Measurements from ENCODE around the gene FARS2.

Gene FARS2

GRCh38 chr6:5729813-5730517, 468.7 kb downstream of the FARS2 start:
- TF ChIP-seq, protein P1, sequence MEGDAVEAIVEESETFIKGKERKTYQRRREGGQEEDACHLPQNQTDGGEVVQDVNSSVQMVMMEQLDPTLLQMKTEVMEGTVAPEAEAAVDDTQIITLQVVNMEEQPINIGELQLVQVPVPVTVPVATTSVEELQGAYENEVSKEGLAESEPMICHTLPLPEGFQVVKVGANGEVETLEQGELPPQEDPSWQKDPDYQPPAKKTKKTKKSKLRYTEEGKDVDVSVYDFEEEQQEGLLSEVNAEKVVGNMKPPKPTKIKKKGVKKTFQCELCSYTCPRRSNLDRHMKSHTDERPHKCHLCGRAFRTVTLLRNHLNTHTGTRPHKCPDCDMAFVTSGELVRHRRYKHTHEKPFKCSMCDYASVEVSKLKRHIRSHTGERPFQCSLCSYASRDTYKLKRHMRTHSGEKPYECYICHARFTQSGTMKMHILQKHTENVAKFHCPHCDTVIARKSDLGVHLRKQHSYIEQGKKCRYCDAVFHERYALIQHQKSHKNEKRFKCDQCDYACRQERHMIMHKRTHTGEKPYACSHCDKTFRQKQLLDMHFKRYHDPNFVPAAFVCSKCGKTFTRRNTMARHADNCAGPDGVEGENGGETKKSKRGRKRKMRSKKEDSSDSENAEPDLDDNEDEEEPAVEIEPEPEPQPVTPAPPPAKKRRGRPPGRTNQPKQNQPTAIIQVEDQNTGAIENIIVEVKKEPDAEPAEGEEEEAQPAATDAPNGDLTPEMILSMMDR (IDR thresholded peaks at IDR 0.05): no peak
- Histone ChIP-seq H3K4me1 (ENCODE audit: control insufficient read depth in 1 of 2, insufficient read depth in 1 of 2, low read depth in 1 of 2, low read length in 1 of 2) (no peaks in the 10 kb centered on the region), H3K27me3 (no peaks in the 10 kb centered on the region), H3K9me3 (no peaks in the 10 kb centered on the region), H3K4me3 (ENCODE audit: low read depth in 1 of 2, low read length in 1 of 2) (no peak overlapping the region), H3K27ac (no peak overlapping the region), H3K36me3 (no peaks in the 10 kb centered on the region)

- Histone ChIP-seq H3K4me1 (ENCODE audit: control insufficient read depth in 1 of 2, insufficient read depth in 1 of 2, low read depth in 1 of 2, low read length in 1 of 2) (no peaks in the 10 kb centered on the region), H3K27me3 (no peaks in the 10 kb centered on the region), H3K27ac (no peak overlapping the region), H3K9me3 (no peaks in the 10 kb centered on the region), H3K4me3 (ENCODE audit: low read depth in 1 of 2, low read length in 1 of 2) (no peak overlapping the region), H3K36me3 (no peaks in the 10 kb centered on the region)
- TF ChIP-seq, protein P1 (IDR thresholded peaks at IDR 0.05): no peak
These were observed 469.4 kb downstream of the FARS2 start for GRCh38 chr6:5730585-5731263.

DNA sequence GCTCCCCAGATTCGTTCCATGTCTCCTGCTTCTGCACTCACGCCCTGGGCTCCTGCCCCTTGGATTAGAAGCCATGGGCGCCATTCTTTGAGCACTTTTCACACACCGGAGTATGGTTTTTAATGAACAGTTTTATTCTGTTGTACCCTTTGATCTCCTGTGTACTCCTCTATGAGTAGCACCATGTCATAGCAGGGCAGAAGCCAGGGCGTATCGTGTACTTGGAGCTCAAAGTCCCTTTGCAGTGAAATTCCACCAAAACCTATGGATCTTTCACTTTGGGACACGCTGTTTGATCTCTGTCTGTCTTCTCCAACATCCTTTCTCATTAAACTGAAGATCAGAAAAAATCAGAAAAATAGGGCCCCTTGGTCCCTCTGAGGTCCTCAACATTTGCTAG, 470.1 kb downstream of the FARS2 start:
- no peaks in the 10 kb centered on the region for H3K27me3 ChIP-seq
- H3K27ac ChIP-seq: no peak overlapping the region
- no peaks in the 10 kb centered on the region for H3K36me3 ChIP-seq
- no peaks in the 10 kb centered on the region for H3K4me1 ChIP-seq (ENCODE audit: control insufficient read depth in 1 of 2, insufficient read depth in 1 of 2, low read depth in 1 of 2, low read length in 1 of 2)
- TF ChIP-seq, protein P1 (IDR thresholded peaks at IDR 0.05): no peak
- H3K9me3 ChIP-seq: no peaks in the 10 kb centered on the region
- no peak overlapping the region for H3K4me3 ChIP-seq (ENCODE audit: low read depth in 1 of 2, low read length in 1 of 2)

DNA sequence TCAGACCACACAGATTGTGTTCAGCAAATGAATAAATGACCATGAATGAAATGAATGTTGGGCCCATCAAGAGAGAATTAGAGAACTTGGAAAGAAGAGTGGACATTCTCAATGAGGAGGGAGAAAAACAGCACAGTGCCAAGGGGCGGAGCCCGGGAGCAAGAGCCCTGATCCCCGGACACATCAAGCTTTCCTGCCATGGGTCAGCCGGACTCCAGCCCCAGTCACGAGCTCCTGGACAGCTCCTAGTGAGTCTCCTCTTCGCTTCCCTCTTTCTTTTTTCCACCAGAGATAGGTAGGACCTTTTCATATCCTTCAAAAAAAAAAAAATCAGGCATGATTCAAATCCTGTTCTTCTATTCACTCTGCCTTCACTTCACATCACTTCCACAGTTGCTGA, 471.2 kb downstream of the FARS2 start:
- Histone ChIP-seq H3K36me3 (no peaks in the 10 kb centered on the region), H3K4me3 (ENCODE audit: low read depth in 1 of 2, low read length in 1 of 2) (no peak overlapping the region), H3K4me1 (ENCODE audit: control insufficient read depth in 1 of 2, insufficient read depth in 1 of 2, low read depth in 1 of 2, low read length in 1 of 2) (no peaks in the 10 kb centered on the region), H3K9me3 (no peaks in the 10 kb centered on the region), H3K27me3 (no peaks in the 10 kb centered on the region), H3K27ac (no peak overlapping the region)
- TF ChIP-seq, protein P1 (IDR thresholded peaks at IDR 0.05): no peak

GRCh38 chr6:5736016-5736738, 474.9 kb downstream of the FARS2 start:
- Histone ChIP-seq H3K4me1 (ENCODE audit: control insufficient read depth in 1 of 2, insufficient read depth in 1 of 2, low read depth in 1 of 2, low read length in 1 of 2) (no peaks in the 10 kb centered on the region), H3K36me3 (no peaks in the 10 kb centered on the region), H3K9me3 (no peaks in the 10 kb centered on the region), H3K27ac (no peak overlapping the region), H3K4me3 (ENCODE audit: low read depth in 1 of 2, low read length in 1 of 2) (no peak overlapping the region), H3K27me3 (no peaks in the 10 kb centered on the region)
- TF ChIP-seq, protein P1 (IDR thresholded peaks at IDR 0.05): no peak

Measured in neutrophil (primary cell).